ENCODE results near the gene CTNNAL1. TPM values are rescaled to one million over a fixed set of nuclear protein-coding genes. Genes with fewer than 3 reads are reported as not detected.

Gene CTNNAL1
- total and polyA plus RNA-seq, 8 donors = 15.6 to 87.0 (median 53.7) TPM

Small RNA genes within 50 kb of the gene (small RNA-seq; reads per million reads assigned to genes)
- gene MIR32 = 0.20 to 2.3 (median 1.4) reads per million in 4 donors
- 0 reads per million in 4 donors for gene RF00019

Other genes with a start within 250 kb of the CTNNAL1 start
- not detected for gene ACTL7B, start 157.5 kb downstream of the CTNNAL1 start, total RNA-seq
- not detected for gene ACTL7B, start 157.5 kb downstream of the CTNNAL1 start, polyA plus RNA-seq
- gene ACTL7A, start 151.2 kb downstream of the CTNNAL1 start, total RNA-seq = not detected
- gene ACTL7A, start 151.2 kb downstream of the CTNNAL1 start, polyA plus RNA-seq = not detected
- gene ELP1, start 79.4 kb downstream of the CTNNAL1 start, total RNA-seq = 10 to 100 TPM; 18.5 to 47.3 (median 30.4) TPM
- gene ELP1, start 79.4 kb downstream of the CTNNAL1 start, polyA plus RNA-seq = 10 to 100 TPM in 1 of 3 donors, 1 to 10 TPM in 2; 6.0 to 11.6 (median 6.7) TPM
- gene ABITRAM, start 79.1 kb downstream of the CTNNAL1 start, total RNA-seq = 1 to 10 TPM in 3 of 5 donors, under 1 TPM in 1, not detected in 1; 0.29 to 7.2 (median 5.6) TPM
- 10 to 100 TPM; 15.1 to 19.4 (median 16.6) TPM for gene ABITRAM, start 79.1 kb downstream of the CTNNAL1 start, polyA plus RNA-seq
- 100 to 1,000 TPM in 1 of 5 donors, 10 to 100 TPM in 4; 10.1 to 107 (median 74.1) TPM for gene TMEM245, start 106.4 kb upstream of the CTNNAL1 start, total RNA-seq
- 1 to 10 TPM; 4.0 to 9.3 (median 4.7) TPM for gene TMEM245, start 106.4 kb upstream of the CTNNAL1 start, polyA plus RNA-seq
- gene FRRS1L, start 153.8 kb upstream of the CTNNAL1 start, total RNA-seq = 1 to 10 TPM in 3 of 5 donors, under 1 TPM in 1, not detected in 1; 0.43 to 4.6 (median 3.7) TPM
- under 1 TPM; 0.12 to 0.55 (median 0.15) TPM for gene FRRS1L, start 153.8 kb upstream of the CTNNAL1 start, polyA plus RNA-seq

Measured in stomach (tissue), 8 donors.